ENCODE data around the gene CD209. TPM values are rescaled to one million over a fixed set of nuclear protein-coding genes. Genes with fewer than 3 reads are reported as not detected.

Gene CD209
- total RNA-seq, 1 donor from 2014 or later, result 0.11 TPM

DNA sequence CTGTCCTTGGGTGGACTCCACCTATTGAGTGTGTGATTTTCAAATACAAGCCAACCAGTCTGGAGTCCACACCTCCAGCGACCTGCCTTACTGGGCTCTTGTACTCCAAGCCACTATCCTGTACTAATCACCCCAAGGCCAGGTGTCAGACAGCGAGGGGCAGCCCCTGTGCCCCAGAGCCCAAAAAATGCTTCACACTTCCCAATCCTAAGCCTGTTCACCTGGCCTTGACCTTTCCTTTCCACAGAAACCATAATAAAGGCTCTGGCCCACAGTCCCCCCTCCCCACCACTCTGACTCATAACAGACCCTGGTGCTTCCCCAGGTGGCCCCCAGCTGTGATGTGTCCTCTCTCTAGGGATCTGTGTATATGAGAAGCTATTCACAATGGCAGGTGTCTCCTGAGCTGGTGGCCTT is 3.9 kb downstream of the CD209 start:
- intact Hi-C loops (cut with micrococcal nuclease), result loop anchor here (1.0 to 2.0 kb wide), 6 partner anchors 8 to 62 kb away; no protein-coding TSS in a partner anchor
- CTCF ChIA-PET, result interaction anchor here (0.6 to 2.4 kb wide), 6 partner anchors 42 to 62 kb away, joined by 3 to 9 read pairs (median 4); partner anchors contain the start of genes FCER2 and TRAPPC5
- TF ChIP-seq, protein P1, sequence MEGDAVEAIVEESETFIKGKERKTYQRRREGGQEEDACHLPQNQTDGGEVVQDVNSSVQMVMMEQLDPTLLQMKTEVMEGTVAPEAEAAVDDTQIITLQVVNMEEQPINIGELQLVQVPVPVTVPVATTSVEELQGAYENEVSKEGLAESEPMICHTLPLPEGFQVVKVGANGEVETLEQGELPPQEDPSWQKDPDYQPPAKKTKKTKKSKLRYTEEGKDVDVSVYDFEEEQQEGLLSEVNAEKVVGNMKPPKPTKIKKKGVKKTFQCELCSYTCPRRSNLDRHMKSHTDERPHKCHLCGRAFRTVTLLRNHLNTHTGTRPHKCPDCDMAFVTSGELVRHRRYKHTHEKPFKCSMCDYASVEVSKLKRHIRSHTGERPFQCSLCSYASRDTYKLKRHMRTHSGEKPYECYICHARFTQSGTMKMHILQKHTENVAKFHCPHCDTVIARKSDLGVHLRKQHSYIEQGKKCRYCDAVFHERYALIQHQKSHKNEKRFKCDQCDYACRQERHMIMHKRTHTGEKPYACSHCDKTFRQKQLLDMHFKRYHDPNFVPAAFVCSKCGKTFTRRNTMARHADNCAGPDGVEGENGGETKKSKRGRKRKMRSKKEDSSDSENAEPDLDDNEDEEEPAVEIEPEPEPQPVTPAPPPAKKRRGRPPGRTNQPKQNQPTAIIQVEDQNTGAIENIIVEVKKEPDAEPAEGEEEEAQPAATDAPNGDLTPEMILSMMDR (IDR thresholded peaks at IDR 0.05), result no peak
- peak; percentile 94 for ATAC-seq (ENCODE audit: low read depth)
- POLR2A ChIA-PET, result interaction anchor here (0.7 to 3.3 kb wide), 20 partner anchors 8 to 200 kb away, joined by 3 to 41 read pairs (median 6); partner anchors contain the start of genes FCER2, SNAPC2, TIMM44 and TRAPPC5
- Mint-ChIP-seq H3K4me1 (peaks cover 57% of the 10 kb centered on the region), H3K27me3 (peaks cover 8% of the 10 kb centered on the region), H3K4me3 (peak overlapping the region; percentile 45), H3K27ac (peak overlapping the region; percentile 77), H3K9me3 (no peaks in the 10 kb centered on the region), H3K36me3 (ENCODE audit: low read depth) (no peaks in the 10 kb centered on the region)
- DNase-seq, result peak; percentile 64

DNA sequence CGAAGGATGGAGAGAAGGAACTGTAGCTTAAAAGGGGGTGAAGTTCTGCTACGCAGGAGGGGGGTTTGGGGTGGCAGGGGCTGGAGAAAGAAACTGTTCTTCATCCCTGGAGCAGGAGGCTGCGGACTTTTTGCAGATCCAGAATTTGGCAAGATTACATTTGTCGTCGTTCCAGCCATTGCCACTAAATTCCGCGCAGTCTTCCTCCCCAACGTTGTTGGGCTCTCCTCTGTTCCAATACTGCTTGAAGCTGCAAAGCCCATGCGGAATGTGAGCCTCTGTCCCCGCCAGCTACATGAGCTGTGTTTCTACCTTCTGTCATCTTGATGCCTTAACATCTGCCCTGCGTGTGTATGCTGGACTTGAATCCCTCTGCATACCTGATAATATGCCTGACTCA is 4.3 kb downstream of the CD209 start:
- POLR2A ChIA-PET, result interaction anchor here (0.7 to 3.3 kb wide), 17 partner anchors 8 to 201 kb away, joined by 3 to 41 read pairs (median 6); partner anchors contain the start of genes FCER2, SNAPC2, TIMM44 and TRAPPC5
- H3K9me3 Mint-ChIP-seq, result no peaks in the 10 kb centered on the region
- no peak for DNase-seq
- peaks cover 53% of the 10 kb centered on the region for H3K4me1 Mint-ChIP-seq
- peak overlapping the region; percentile 53 for H3K4me3 Mint-ChIP-seq
- TF ChIP-seq, protein P1 (IDR thresholded peaks at IDR 0.05), result no peak
- intact Hi-C loops (cut with micrococcal nuclease), result loop anchor here (1.0 to 2.0 kb wide), 6 partner anchors 8 to 62 kb away; no protein-coding TSS in a partner anchor
- no peaks in the 10 kb centered on the region for H3K36me3 Mint-ChIP-seq (ENCODE audit: low read depth)
- CTCF ChIA-PET, result interaction anchor here (1.4 to 2.4 kb wide), 4 partner anchors 41 to 62 kb away, joined by 3 to 9 read pairs (median 6); partner anchors contain the start of genes FCER2 and TRAPPC5
- ATAC-seq (ENCODE audit: low read depth), result no peak
- H3K27me3 Mint-ChIP-seq, result peaks cover 8% of the 10 kb centered on the region
- H3K27ac Mint-ChIP-seq, result peak overlapping the region; percentile 77

DNA sequence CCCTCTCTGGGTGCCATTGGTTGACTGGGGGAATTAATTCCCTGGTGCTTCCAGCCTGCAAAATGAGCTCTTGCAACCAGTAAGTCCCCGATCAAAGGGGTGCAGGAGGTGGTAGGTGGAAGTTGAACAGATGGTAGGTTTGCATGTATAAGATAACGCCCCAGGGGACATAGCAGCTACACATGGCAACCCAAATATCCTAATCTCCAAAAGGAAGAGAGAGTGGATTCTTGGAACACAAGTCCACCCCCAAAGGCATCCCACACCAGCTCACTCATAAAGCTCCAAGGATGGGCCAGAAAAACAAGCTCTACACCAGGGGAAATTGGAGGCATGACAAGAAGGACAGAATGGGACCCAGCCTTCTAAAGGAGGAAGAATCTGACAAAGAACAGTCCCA is 4.8 kb downstream of the CD209 start:
- CTCF ChIA-PET, result interaction anchor here (1.1 to 2.4 kb wide), 4 partner anchors 41 to 62 kb away, joined by 3 to 9 read pairs (median 4); partner anchors contain the start of genes FCER2 and TRAPPC5
- Mint-ChIP-seq H3K4me3 (peak overlapping the region; percentile 53), H3K27ac (peak overlapping the region; percentile 77), H3K36me3 (ENCODE audit: low read depth) (no peaks in the 10 kb centered on the region), H3K4me1 (peaks cover 50% of the 10 kb centered on the region), H3K27me3 (peaks cover 8% of the 10 kb centered on the region), H3K9me3 (no peaks in the 10 kb centered on the region)
- TF ChIP-seq, protein P1 (IDR thresholded peaks at IDR 0.05), result no peak
- POLR2A ChIA-PET, result interaction anchor here (0.7 to 3.3 kb wide), 10 partner anchors 9 to 98 kb away, joined by 3 to 41 read pairs (median 11); partner anchors contain the start of genes FCER2 and TRAPPC5
- intact Hi-C loops (cut with micrococcal nuclease), result loop anchor here (2.0 kb wide), 2 partner anchors 20 to 56 kb away; no protein-coding TSS in a partner anchor
- ATAC-seq (ENCODE audit: low read depth) (no peak), DNase-seq (peak; percentile 14)

DNA sequence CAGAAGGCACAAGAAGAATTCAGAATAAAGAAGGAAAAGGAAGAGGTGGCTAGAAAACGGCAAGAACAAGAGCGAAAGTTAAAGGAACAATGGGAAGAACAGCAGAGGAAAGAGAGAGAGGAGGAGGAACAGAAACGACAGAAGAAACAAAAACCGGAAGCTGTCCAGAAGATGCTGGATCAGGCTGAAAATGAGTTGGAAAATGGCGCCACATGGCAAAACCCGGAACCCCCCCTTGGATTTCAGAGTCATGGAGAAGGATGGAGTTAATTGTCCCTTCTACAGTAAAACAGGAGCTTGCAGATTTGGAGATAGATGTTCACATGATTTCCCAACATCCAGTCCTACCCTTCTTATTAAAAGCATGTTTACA is 6.7 kb downstream of the CD209 start:
- Mint-ChIP-seq H3K27me3 (peaks cover 12% of the 10 kb centered on the region), H3K9me3 (no peaks in the 10 kb centered on the region), H3K4me3 (no peak overlapping the region), H3K27ac (no peak overlapping the region), H3K36me3 (ENCODE audit: low read depth) (no peaks in the 10 kb centered on the region), H3K4me1 (peaks cover 39% of the 10 kb centered on the region)
- ATAC-seq (ENCODE audit: low read depth) (no peak), DNase-seq (no peak)
- TF ChIP-seq, protein P1 (IDR thresholded peaks at IDR 0.05), result no peak
- intact Hi-C loops (cut with micrococcal nuclease), result no loop called here
- ChIA-PET CTCF (no interaction called here), POLR2A (interaction anchor here (0.7 to 1.4 kb wide), 3 partner anchors 10 to 39 kb away, joined by 3 to 8 read pairs (median 6); partner anchors contain the start of gene FCER2)
